Left ventricle myocardium inferior (tissue), 1 donor: Measurements from ENCODE around the gene TRIO. TPM values are rescaled to one million over a fixed set of nuclear protein-coding genes. Genes with fewer than 3 reads are reported as not detected.
A peak's percentile ranks its signal among the peaks of the same experiment; 100 is the strongest.

Experiments
- DNase-seq: peaks from one replicate; pipeline ENCODE4 v3.0.0-alpha.2; 2020
- H3K27ac ChIP-seq: fragments of 200-600 bp; replicated peaks from 2 replicates; pipeline ENCODE4 v1.8.0; 2021
- H3K27me3 ChIP-seq: fragments of 200-600 bp; 2 replicates; pipeline ENCODE4 v1.8.0; 2021; ENCODE audit warnings: low read depth
- H3K36me3 ChIP-seq: fragments of 200-600 bp; 2 replicates; pipeline ENCODE4 v1.8.0; 2021
- H3K4me1 ChIP-seq: fragments of 200-600 bp; 2 replicates; pipeline ENCODE4 v1.8.0; 2021
- H3K4me3 ChIP-seq: fragments of 200-600 bp; 2 replicates; pipeline ENCODE4 v1.8.0; 2021; ENCODE audit warnings: mild to moderate bottlenecking, moderate library complexity
- H3K9me3 ChIP-seq: fragments of 200-600 bp; replicated peaks from 2 replicates; pipeline ENCODE4 v1.8.0; 2021
- CTCF ChIP-seq: fragments of 200-600 bp; IDR thresholded peaks from 2 replicates; pipeline ENCODE4 v1.8.0; 2021; ENCODE audit warnings: antibody characterized with exemption, mild to moderate bottlenecking, borderline replicate concordance
- intact Hi-C: fragments of 100-400 bp; cut with micrococcal nuclease; formaldehyde crosslinking; loops from one replicate; pipeline ENCODE4 v1.11.0; 2022
- total RNA-seq: library from RNA; stranded (reverse); fragmentation: NEBNext Ultra II Directional; extraction: Animal tissue kit (Norgen Biotek cat#: 25700); gene quantifications from one replicate; pipeline ENCODE4 v1.2.1, GENCODE V29; 2021
- donor health status: DM: no; HTN: yes; CAD: no; lungs with severe emphysema.

Gene TRIO
- total RNA-seq, 1 donor from 2014 or later = 52.8 TPM

GRCh38 chr5:14252793-14253192, 109.7 kb downstream of the TRIO start:
- no peak overlapping the region for H3K4me3 ChIP-seq
- peaks cover 96% of the 10 kb centered on the region for H3K4me1 ChIP-seq
- H3K9me3 ChIP-seq = peaks cover 7% of the 10 kb centered on the region
- no peak for TF ChIP-seq CTCF
- H3K27me3 ChIP-seq = no peaks in the 10 kb centered on the region
- no peaks in the 10 kb centered on the region for H3K36me3 ChIP-seq
- DNase-seq = no peak
- H3K27ac ChIP-seq = peak overlapping the region; percentile 82
- intact Hi-C loops = no loop called here

- Histone ChIP-seq H3K9me3 (peaks cover 7% of the 10 kb centered on the region), H3K4me1 (peaks cover 98% of the 10 kb centered on the region), H3K27ac (peak overlapping the region; percentile 82), H3K36me3 (no peaks in the 10 kb centered on the region), H3K27me3 (no peaks in the 10 kb centered on the region), H3K4me3 (peak overlapping the region; percentile 30)
- no peak for DNase-seq
- intact Hi-C loops = no loop called here
- no peak for TF ChIP-seq CTCF
These were observed 111.5 kb downstream of the TRIO start for GRCh38 chr5:14254686-14255085.

- Histone ChIP-seq H3K27ac (peak overlapping the region; percentile 82), H3K4me3 (no peak overlapping the region), H3K4me1 (peaks cover 98% of the 10 kb centered on the region), H3K27me3 (no peaks in the 10 kb centered on the region), H3K36me3 (no peaks in the 10 kb centered on the region), H3K9me3 (peaks cover 7% of the 10 kb centered on the region)
- no peak for TF ChIP-seq CTCF
- no peak for DNase-seq
- intact Hi-C loops = no loop called here
These were observed 113.0 kb downstream of the TRIO start for GRCh38 chr5:14256026-14256690.

GRCh38 chr5:14256756-14257393, 113.7 kb downstream of the TRIO start:
- Histone ChIP-seq H3K9me3 (peaks cover 7% of the 10 kb centered on the region), H3K27me3 (no peaks in the 10 kb centered on the region), H3K4me1 (peaks cover 98% of the 10 kb centered on the region), H3K27ac (peak overlapping the region; percentile 82), H3K36me3 (no peaks in the 10 kb centered on the region), H3K4me3 (no peak overlapping the region)
- intact Hi-C loops = no loop called here
- DNase-seq = no peak
- TF ChIP-seq CTCF = no peak

- Histone ChIP-seq H3K27me3 (no peaks in the 10 kb centered on the region), H3K4me1 (peaks cover 89% of the 10 kb centered on the region), H3K9me3 (peaks cover 7% of the 10 kb centered on the region), H3K36me3 (no peaks in the 10 kb centered on the region), H3K27ac (peak overlapping the region; percentile 68), H3K4me3 (no peak overlapping the region)
- DNase-seq = no peak
- TF ChIP-seq CTCF = no peak
- intact Hi-C loops = no loop called here
These were observed 114.9 kb downstream of the TRIO start for GRCh38 chr5:14257995-14258403.
